RWPE1 (cell line): ENCODE data around the gene SEPTIN1.
A peak's percentile ranks its signal among the peaks of the same experiment; 100 is the strongest.

ENCODE experiments used
- CTCF ChIA-PET: fragments of 350-600 bp; sonication (Branson Sonifier 250); formaldehyde crosslinking; extraction: SDS; loops from one replicate; lab custom pipeline; 2021; lab: Yijun Ruan, JAX
- POLR2A ChIA-PET: fragments of 400-600 bp; formaldehyde crosslinking; extraction: SDS; loops from one replicate; lab custom pipeline; 2020; ENCODE audit warnings: antibody characterized with exemption; ENCODE audit not compliant: low non-redundant PET; lab: Yijun Ruan, JAX
- DNase-seq: peaks from one replicate; pipeline ENCODE4 v3.0.0; 2012; ENCODE audit warnings: low spot score
- H3K27ac ChIP-seq: fragments of 450-650 bp; 2 replicates; pipeline ENCODE4 v1.5.1; 2017
- TF ChIP-seq, protein P1 (sequence below): fragments of 450-650 bp; conservative IDR thresholded peaks from 2 replicates; pipeline ENCODE4 v1.5.1; 2017; ENCODE audit warnings: low read depth, mild to moderate bottlenecking

The SEPTIN1 gene

DNA sequence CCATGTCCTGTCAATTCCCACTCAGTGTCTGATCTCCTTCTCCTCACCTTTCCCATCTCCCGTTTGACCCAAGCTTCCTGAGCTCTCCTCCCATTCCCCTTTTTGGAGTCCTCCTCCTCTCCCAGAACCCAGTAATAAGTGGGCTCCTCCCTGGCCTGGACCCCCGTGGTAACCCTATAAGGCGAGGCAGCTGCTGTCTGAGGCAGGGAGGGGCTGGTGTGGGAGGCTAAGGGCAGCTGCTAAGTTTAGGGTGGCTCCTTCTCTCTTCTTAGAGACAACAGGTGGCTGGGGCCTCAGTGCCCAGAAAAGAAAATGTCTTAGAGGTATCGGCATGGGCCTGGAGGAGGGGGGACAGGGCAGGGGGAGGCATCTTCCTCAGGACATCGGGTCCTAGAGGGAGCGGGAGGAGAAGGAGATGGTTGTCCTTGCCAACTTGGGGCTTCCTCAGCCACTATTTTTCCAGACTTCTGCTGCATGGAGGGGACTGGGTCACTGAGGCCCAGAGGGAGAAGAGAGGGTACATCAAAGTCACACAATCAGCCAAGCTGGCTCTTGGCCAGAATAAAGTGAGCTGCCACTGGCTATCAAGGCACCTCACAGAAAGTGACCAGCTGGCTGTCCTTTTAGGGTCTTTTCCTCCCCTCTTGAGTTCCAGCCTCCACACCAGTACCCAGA is 10.2 kb downstream of the SEPTIN1 start:
- no peak for DNase-seq
- ChIA-PET POLR2A (no interaction called here), CTCF (no interaction called here)
- TF ChIP-seq, protein P1, sequence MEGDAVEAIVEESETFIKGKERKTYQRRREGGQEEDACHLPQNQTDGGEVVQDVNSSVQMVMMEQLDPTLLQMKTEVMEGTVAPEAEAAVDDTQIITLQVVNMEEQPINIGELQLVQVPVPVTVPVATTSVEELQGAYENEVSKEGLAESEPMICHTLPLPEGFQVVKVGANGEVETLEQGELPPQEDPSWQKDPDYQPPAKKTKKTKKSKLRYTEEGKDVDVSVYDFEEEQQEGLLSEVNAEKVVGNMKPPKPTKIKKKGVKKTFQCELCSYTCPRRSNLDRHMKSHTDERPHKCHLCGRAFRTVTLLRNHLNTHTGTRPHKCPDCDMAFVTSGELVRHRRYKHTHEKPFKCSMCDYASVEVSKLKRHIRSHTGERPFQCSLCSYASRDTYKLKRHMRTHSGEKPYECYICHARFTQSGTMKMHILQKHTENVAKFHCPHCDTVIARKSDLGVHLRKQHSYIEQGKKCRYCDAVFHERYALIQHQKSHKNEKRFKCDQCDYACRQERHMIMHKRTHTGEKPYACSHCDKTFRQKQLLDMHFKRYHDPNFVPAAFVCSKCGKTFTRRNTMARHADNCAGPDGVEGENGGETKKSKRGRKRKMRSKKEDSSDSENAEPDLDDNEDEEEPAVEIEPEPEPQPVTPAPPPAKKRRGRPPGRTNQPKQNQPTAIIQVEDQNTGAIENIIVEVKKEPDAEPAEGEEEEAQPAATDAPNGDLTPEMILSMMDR: no peak
- H3K27ac ChIP-seq: peak overlapping the region; percentile 81

GRCh38 chr16:30371248-30371816 is 11.0 kb downstream of the SEPTIN1 start:
- no peak for DNase-seq
- TF ChIP-seq, protein P1: no peak
- POLR2A ChIA-PET: interaction anchor here (0.7 to 0.8 kb wide), 2 partner anchors 12 to 36 kb away, joined by 3 to 4 read pairs; partner anchors contain the start of gene ZNF771
- CTCF ChIA-PET: interaction anchor here (0.8 kb wide), 1 partner anchor 38 kb away, joined by 3 read pairs; no protein-coding TSS in a partner anchor
- H3K27ac ChIP-seq: peak overlapping the region; percentile 81

DNA sequence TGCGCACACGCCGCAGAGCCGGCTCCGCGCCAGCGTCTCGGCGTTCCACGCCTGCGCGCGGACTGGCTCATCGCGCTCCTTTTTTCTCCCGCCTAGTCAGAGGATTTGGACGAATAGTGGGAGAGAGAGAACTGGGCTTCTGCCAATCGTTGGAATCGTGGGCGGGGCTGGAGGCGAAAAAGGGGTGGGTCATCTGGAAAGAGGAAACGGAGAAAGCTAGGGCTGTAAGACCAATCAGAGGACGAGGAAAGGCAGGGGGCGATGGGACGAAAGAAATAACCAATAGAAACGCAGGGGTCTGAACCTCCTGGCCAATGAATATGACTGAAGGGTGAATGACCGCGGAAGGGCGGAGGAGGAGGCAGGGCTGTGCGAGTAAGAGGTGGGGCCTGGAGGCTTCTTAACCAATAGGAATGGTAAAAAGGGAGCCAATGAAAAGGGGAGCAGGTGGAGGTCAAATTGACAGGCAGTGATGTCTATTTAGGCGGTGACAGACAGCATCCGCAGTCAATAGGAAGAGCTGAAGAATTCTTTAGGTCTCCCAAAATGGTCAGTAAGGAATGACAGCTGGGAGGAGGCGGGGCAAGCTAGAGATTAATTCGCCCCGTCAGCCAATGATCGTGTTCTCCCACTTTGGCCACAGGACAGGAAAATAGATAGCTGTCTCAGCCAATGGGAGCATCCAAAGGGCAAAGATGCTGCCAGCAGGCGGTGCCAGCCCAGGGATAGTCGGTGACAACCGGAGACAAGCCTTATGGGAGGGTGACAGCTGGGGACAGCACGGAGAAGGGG is 11.7 kb downstream of the SEPTIN1 start, which contains the start of gene TBC1D10B:
Gene TBC1D10B (minus strand): TSS at position 39 of the 792 bp plus-strand sequence. CDS start 311 bp downstream, outside the sequence.
- POLR2A ChIA-PET: interaction anchor here (0.6 to 0.8 kb wide), 3 partner anchors 11 to 37 kb away, joined by 3 to 4 read pairs (median 4); partner anchors contain the start of gene ZNF771
- TF ChIP-seq, protein P1: no peak
- peak within 1 kb of the TSS; percentile 88 for H3K27ac ChIP-seq
- peak; percentile 100 for DNase-seq
- CTCF ChIA-PET: interaction anchor here (0.8 kb wide), 1 partner anchor 39 kb away, joined by 3 read pairs; no protein-coding TSS in a partner anchor

DNA sequence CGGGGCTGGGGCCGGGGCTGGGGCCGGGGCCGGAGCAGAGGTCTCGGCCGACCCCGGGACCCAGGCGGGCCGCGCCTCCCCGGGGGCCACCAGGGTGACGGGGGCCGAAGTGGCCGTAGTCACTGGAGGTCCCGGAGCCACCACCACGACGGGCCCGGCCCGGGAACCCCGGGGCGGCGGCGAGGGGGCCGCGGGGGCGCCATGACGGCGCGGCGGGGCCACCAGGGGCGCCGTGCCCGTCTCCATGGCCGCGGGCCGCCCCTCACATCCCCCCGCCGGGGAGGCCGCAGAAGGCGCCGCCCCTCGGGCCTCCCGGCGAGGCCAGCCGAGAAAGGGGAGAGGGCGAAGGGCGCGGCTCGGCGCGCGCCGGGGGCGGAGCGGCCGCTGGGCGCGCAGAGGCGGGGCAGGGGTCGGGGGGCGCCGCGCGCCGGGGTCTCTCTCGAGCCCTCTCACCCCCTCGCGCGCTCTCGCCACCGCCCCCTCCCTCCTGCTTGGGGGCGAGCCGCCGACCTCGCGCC is 12.4 kb downstream of the SEPTIN1 start:
- TF ChIP-seq, protein P1: no peak
- peak overlapping the region; percentile 88 for H3K27ac ChIP-seq
- DNase-seq: no peak
- POLR2A ChIA-PET: no interaction called here
- CTCF ChIA-PET: interaction anchor here (0.5 to 0.6 kb wide), 2 partner anchors 8 to 40 kb away, joined by 3 to 4 read pairs; no protein-coding TSS in a partner anchor

DNA sequence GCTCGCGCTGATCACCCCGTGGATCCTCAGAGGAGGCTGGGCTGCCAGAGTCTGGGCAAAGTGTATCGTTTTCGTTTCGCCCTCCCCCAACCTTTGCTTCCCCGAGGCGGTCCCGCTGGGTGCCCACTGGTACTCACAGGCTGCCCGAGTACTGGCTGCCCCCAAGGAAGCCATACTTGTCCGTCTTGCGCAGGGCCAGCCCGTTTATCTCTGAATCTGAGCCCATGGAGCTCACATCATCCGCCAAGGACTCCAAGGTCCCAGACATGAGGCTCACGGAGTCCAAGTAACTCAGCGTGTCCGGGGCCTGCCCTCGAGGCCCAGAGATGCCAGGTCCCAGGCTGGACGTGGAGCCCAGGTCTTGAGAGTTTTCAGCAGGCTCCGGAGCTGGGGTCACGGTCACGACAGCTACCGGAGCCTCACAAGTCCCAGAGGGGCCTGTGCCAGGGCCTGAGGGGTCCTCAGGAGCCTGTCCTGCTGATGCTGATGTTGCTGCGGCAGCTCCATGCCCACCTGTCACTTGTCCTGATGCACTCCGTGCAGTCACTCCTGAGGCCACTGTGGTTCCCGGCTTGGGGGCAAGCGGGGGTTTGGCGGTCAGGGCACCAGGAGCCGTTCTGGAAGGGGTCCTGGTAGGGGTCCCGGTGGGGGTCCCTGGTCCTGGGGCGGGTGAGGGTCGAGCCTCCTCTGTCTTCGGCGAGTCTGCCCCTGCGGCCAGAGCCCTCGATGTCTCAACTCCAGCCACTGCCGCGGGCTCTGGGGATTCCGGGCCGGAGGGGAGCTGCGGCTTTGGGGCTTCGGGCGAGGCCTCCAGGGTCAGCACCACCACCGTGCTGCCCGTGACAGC is 13.0 kb downstream of the SEPTIN1 start:
- ChIA-PET CTCF (interaction anchor here (0.5 to 1.1 kb wide), 3 partner anchors 9 to 40 kb away, joined by 3 to 4 read pairs (median 4); no protein-coding TSS in a partner anchor), POLR2A (no interaction called here)
- DNase-seq: no peak
- TF ChIP-seq, protein P1: no peak
- peak overlapping the region; percentile 88 for H3K27ac ChIP-seq
